ENCODE data around the gene SPPL2A. TPM values are rescaled to one million over a fixed set of nuclear protein-coding genes. Genes with fewer than 3 reads are reported as not detected.

The SPPL2A gene
- total and polyA plus RNA-seq, 7 donors, result 22.8 to 303 (median 98.6) TPM

DNA sequence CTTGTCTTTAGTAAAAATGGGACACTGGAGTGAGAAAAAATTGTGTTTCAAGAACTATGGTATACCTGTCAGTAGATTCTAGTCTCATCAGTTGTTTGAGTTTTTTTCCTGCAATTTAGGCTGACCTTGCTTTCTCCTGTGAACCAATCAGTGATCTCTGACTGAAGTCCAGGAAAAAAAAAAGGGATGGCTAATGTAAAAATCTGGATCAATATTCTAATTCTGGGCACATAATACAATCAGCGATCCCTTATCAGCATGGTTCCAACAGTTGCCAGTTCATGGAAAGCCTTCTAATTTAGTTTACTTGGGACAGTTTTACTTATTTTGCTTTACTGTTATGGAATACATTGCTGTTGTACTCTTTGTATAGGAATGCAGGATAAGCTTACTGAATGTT, 95.9 kb downstream of the SPPL2A start:
- Histone ChIP-seq H3K27me3 (no peaks in the 10 kb centered on the region), H3K36me3 (no peaks in the 10 kb centered on the region), H3K4me1 (peaks cover 0 to 5% (median 0%) of the 10 kb centered on the region in 4 donors), H3K4me3 (no peak overlapping the region), H3K9me3 (no peaks in the 10 kb centered on the region), H3K27ac (no peak overlapping the region)
- intact Hi-C loops (cut with DNase I), result no loop called here
- WGBS, 2 donors, result 100% methylated on average over 1 of the region's 1 CpG
- DNase-seq, result no peak
- TF ChIP-seq, protein P1, sequence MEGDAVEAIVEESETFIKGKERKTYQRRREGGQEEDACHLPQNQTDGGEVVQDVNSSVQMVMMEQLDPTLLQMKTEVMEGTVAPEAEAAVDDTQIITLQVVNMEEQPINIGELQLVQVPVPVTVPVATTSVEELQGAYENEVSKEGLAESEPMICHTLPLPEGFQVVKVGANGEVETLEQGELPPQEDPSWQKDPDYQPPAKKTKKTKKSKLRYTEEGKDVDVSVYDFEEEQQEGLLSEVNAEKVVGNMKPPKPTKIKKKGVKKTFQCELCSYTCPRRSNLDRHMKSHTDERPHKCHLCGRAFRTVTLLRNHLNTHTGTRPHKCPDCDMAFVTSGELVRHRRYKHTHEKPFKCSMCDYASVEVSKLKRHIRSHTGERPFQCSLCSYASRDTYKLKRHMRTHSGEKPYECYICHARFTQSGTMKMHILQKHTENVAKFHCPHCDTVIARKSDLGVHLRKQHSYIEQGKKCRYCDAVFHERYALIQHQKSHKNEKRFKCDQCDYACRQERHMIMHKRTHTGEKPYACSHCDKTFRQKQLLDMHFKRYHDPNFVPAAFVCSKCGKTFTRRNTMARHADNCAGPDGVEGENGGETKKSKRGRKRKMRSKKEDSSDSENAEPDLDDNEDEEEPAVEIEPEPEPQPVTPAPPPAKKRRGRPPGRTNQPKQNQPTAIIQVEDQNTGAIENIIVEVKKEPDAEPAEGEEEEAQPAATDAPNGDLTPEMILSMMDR (IDR thresholded peaks at IDR 0.05), result no peak
- no peak for TF ChIP-seq EP300 (IDR thresholded peaks at IDR 0.05)
- no peak for TF ChIP-seq POLR2AphosphoS5 (IDR thresholded peaks at IDR 0.05)
- no peak for TF ChIP-seq POLR2A (IDR thresholded peaks at IDR 0.05)

DNA sequence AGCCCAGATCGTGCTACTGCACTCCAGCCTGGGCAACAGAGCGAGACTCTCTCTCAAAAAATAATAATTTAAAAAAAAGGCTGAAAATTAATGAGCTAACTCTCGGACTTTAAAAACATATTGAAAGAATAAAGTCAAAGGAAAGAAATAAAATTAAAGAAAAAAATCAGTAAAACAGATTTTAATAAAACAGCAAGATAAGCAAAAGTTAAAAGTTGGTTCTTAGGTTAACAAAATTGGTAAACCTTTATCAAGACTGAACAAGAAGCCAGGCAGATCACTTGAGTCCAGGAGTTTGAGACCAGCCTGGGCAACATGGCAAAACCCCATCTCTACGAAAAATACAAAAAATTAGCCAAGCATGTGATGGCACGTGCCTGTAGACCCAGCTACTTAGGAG, 99.6 kb downstream of the SPPL2A start:
- peaks cover 0 to 15% (median 1%) of the 10 kb centered on the region in 4 donors for H3K36me3 ChIP-seq
- H3K27me3 ChIP-seq, result no peaks in the 10 kb centered on the region

DNA sequence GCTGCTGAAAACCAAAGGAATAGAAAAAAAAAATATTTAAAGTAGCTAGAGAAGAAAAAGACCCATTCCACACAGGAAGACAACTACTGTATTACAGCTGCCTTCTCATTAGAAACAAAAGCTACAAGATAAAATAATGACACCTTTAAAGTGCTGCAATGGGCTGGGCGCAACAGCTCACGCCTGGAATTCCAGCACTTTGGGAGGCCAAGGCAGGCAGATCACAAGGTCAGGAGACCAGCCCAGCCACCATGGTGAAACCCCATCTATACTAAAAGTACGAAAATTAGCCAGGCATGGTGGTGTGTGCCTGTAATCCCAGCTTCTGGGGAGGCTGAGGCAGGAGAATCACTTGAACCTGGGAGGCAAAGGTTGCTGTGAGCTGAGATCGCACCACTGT, 110.0 kb downstream of the SPPL2A start:
- peaks cover 0 to 63% (median 18%) of the 10 kb centered on the region in 4 donors for H3K36me3 ChIP-seq
- no peaks in the 10 kb centered on the region for H3K4me1 ChIP-seq
- no peak overlapping the region for H3K4me3 ChIP-seq
- H3K9me3 ChIP-seq, result no peaks in the 10 kb centered on the region
- H3K27me3 ChIP-seq, result no peaks in the 10 kb centered on the region
- TF ChIP-seq, protein P1 (IDR thresholded peaks at IDR 0.05), result no peak
- no peak for TF ChIP-seq POLR2AphosphoS5 (IDR thresholded peaks at IDR 0.05)
- no peak for TF ChIP-seq EP300 (IDR thresholded peaks at IDR 0.05)
- no peak for TF ChIP-seq POLR2A (IDR thresholded peaks at IDR 0.05)
- no peak overlapping the region for H3K27ac ChIP-seq
- DNase-seq, result no peak
- intact Hi-C loops (cut with DNase I), result no loop called here
- WGBS, 2 donors, result 86 to 97% methylated on average over 4 of the region's 4 CpGs

More for the DNA sequence above, 99.6 kb downstream of the SPPL2A start:
- Histone ChIP-seq H3K4me3 (no peak overlapping the region), H3K9me3 (no peaks in the 10 kb centered on the region), H3K27ac (no peak overlapping the region), H3K4me1 (peaks cover 0 to 5% (median 0%) of the 10 kb centered on the region in 4 donors)
- intact Hi-C loops (cut with DNase I), result no loop called here
- 89 to 91% methylated on average over 5 of the region's 5 CpGs for WGBS, 2 donors
- TF ChIP-seq, protein P1 (IDR thresholded peaks at IDR 0.05), result no peak
- no peak for TF ChIP-seq EP300 (IDR thresholded peaks at IDR 0.05)
- no peak for TF ChIP-seq POLR2A (IDR thresholded peaks at IDR 0.05)
- TF ChIP-seq POLR2AphosphoS5 (IDR thresholded peaks at IDR 0.05), result no peak
- no peak for DNase-seq

DNA sequence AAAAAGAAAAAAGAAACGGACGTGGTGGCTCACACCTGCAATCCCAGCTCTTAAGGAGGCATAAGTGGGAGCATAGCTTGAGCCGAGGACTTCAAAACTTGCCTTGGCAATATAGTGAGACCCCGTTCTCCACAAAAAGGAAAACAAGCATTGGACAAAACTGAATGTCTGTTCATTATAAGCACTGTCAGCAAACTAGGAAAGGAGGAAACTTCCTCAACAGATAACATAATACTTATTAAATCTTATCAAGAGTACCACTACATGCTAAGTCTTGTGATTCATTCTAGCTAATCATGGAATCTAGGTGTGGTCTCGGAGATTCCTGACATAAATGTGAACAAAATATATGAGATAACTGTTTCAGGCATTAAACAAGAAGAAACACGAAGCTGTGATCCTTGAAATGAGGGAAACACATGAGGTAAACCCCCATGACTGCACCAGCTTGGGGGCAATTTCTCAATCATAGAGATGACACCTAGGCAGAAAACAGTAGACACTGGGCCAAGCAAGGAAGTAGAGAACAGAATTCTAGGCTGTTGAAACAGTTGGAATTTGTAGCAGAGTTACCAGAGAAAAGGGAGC, 112.3 kb downstream of the SPPL2A start:
- Histone ChIP-seq H3K9me3 (no peaks in the 10 kb centered on the region), H3K27me3 (no peaks in the 10 kb centered on the region), H3K27ac (no peak overlapping the region), H3K4me1 (no peaks in the 10 kb centered on the region), H3K36me3 (peaks cover 4 to 77% (median 19%) of the 10 kb centered on the region in 4 donors), H3K4me3 (no peak overlapping the region)
- no peak for DNase-seq
- no peak for TF ChIP-seq EP300 (IDR thresholded peaks at IDR 0.05)
- TF ChIP-seq, protein P1 (IDR thresholded peaks at IDR 0.05), result no peak
- intact Hi-C loops (cut with DNase I), result no loop called here
- WGBS, 2 donors, result 93 to 94% methylated on average over 6 of the region's 6 CpGs

DNA sequence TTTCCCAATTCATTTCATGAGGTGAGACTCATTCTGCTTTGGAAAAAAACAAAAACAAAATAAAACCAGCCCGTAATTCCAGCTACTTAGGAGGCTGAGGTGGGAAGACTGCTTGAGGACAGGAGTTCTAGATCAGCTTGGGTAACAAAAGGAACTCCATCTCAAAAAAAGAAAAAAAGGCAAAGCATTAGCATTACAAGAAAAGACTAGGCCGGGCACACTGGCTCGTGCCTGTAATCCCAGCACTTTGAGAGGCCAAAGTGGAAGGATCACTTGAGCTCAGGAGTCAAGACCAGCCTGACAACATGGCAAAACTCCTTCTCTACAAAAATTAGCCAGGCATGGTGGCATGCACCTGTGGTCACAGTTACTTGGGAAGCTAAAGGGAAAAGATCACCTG, 112.8 kb downstream of the SPPL2A start:
- H3K4me3 ChIP-seq, result no peak overlapping the region
- no peak overlapping the region for H3K27ac ChIP-seq
- WGBS, 2 donors, result 78 to 95% methylated on average over 3 of the region's 3 CpGs
- peaks cover 4 to 79% (median 19%) of the 10 kb centered on the region in 4 donors for H3K36me3 ChIP-seq
- TF ChIP-seq POLR2AphosphoS5 (IDR thresholded peaks at IDR 0.05) (no peak), POLR2A (IDR thresholded peaks at IDR 0.05) (no peak), EP300 (IDR thresholded peaks at IDR 0.05) (no peak)
- TF ChIP-seq, protein P1 (IDR thresholded peaks at IDR 0.05), result no peak
- no peak for DNase-seq
- no peaks in the 10 kb centered on the region for H3K4me1 ChIP-seq
- no peaks in the 10 kb centered on the region for H3K27me3 ChIP-seq
- intact Hi-C loops (cut with DNase I), result no loop called here
- no peaks in the 10 kb centered on the region for H3K9me3 ChIP-seq
